Lung (tissue), 12 donors: ENCODE results near the gene RNF2. TPM values are rescaled to one million over a fixed set of nuclear protein-coding genes. Genes with fewer than 3 reads are reported as not detected.

Source experiments
- ATAC-seq: fragments of 200-7000 bp; cut with Tn5 transposase; one replicate; pipeline ENCODE4 v1.9.1; 2020; ENCODE audit warnings: moderate number of reproducible peaks; ENCODE audit not compliant: insufficient read depth, low FRiP score
- DNase-seq, 3 donors: peaks; one replicate each; pipeline ENCODE4 v3.0.0-alpha.2; 2013 to 2017
- H3K27ac ChIP-seq, 2 donors: one replicate each; pipeline ENCODE4 v1.5.1; 2013; ENCODE audit warnings: mild to moderate bottlenecking in 2 of 2, moderate library complexity in 2 of 2, control low read depth in 1 of 2, inconsistent platforms in 1 of 2, low read depth in 1 of 2, low read length in 1 of 2
- H3K27me3 ChIP-seq, 3 donors: one replicate each; pipeline ENCODE4 v1.5.1; 2013; ENCODE audit warnings: low read length in 2 of 3; ENCODE audit not compliant: control insufficient read depth in 3 of 3, insufficient read depth in 3 of 3
- H3K36me3 ChIP-seq, 4 donors: one replicate each; pipeline ENCODE4 v1.5.1; 2013; ENCODE audit warnings: low read length in 4 of 4, mild to moderate bottlenecking in 1 of 4, moderate library complexity in 1 of 4; ENCODE audit not compliant: control insufficient read depth in 4 of 4, insufficient read depth in 4 of 4
- H3K4me1 ChIP-seq, 5 donors: one replicate each; pipeline ENCODE4 v1.5.1; 2013; ENCODE audit warnings: low read length in 5 of 5, mild to moderate bottlenecking in 2 of 5, moderate library complexity in 1 of 5; ENCODE audit not compliant: control insufficient read depth in 5 of 5, insufficient read depth in 5 of 5
- H3K4me3 ChIP-seq: one replicate; pipeline ENCODE4 v1.5.1; 2013; ENCODE audit warnings: mild to moderate bottlenecking, control low read depth, moderate library complexity
- H3K9ac ChIP-seq, 2 donors: one replicate each; pipeline ENCODE4 v1.5.1; 2013; ENCODE audit warnings: low read length in 2 of 2, control low read depth in 1 of 2; ENCODE audit not compliant: insufficient read depth in 1 of 2
- H3K9me3 ChIP-seq, 4 donors: one replicate each; pipeline ENCODE4 v1.5.1; 2013; ENCODE audit warnings: low read length in 3 of 4, mild to moderate bottlenecking in 1 of 4, moderate library complexity in 1 of 4; ENCODE audit not compliant: control insufficient read depth in 4 of 4, insufficient read depth in 3 of 4
- WGBS, 2 donors: extraction: QIAGEN DNeasy Blood & Tissue Kit; methylation state at CpG; one replicate each; pipeline ENCODE4 v1.1.7; 2013; 5-methylcytosine and 5-hydroxymethylcytosine counted together
- polyA plus RNA-seq, 2 donors: library from polyadenylated mRNA; stranded (reverse); fragments of 200-250 nt; gene quantifications; one replicate each; pipeline ENCODE4 v1.2.1, GENCODE V29; 2013
- total RNA-seq, 2 donors: library from RNA; depleted of rRNA in 1 of 2; stranded (reverse); fragments of >200 nt in 1 of 2; gene quantifications; one replicate each; pipeline ENCODE4 v1.2.1, GENCODE V29; 2014 to 2021
- TF ChIP-seq, protein P1 (sequence below): IDR thresholded peaks from 2 replicates; pipeline ENCODE4 v1.5.1; 2012; ENCODE audit warnings: mild to moderate bottlenecking; ENCODE audit errors: control extremely low read depth, extremely low read depth
- donor health status: control.
- donor health status: control.
- donor health status: Bipolar disorder and iron deficiency.
- donor health status: healthy.
- donor health status: DM: yes; HTN: yes; CAD: no.

The RNF2 gene
- total and polyA plus RNA-seq, 4 donors, result 4.7 to 31.5 (median 12.2) TPM

DNA sequence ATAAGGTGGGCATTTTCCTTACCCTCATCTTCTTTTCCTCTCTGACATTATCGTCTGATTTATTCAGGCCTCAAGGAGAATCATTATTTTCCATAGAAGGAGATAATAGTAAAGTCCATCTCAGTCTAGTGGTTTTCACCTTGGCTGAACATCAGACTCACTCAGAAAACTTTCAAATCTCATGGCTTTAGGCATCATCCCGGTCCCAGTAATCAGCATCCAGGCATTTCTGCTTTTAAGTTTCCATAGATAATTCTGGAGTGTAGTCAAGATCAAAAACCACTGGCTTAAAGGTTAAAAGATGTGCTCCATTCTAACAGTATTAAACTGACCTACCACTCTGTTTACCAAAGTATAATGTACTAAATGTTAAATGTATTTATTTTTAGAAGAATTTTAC is 49.4 kb downstream of the RNF2 start:
- H3K9me3 ChIP-seq, result no peaks in the 10 kb centered on the region
- no peak overlapping the region for H3K27ac ChIP-seq
- peaks cover 4 to 25% (median 10%) of the 10 kb centered on the region in 4 donors for H3K36me3 ChIP-seq
- TF ChIP-seq, protein P1, sequence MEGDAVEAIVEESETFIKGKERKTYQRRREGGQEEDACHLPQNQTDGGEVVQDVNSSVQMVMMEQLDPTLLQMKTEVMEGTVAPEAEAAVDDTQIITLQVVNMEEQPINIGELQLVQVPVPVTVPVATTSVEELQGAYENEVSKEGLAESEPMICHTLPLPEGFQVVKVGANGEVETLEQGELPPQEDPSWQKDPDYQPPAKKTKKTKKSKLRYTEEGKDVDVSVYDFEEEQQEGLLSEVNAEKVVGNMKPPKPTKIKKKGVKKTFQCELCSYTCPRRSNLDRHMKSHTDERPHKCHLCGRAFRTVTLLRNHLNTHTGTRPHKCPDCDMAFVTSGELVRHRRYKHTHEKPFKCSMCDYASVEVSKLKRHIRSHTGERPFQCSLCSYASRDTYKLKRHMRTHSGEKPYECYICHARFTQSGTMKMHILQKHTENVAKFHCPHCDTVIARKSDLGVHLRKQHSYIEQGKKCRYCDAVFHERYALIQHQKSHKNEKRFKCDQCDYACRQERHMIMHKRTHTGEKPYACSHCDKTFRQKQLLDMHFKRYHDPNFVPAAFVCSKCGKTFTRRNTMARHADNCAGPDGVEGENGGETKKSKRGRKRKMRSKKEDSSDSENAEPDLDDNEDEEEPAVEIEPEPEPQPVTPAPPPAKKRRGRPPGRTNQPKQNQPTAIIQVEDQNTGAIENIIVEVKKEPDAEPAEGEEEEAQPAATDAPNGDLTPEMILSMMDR, result no peak
- no peak overlapping the region for H3K4me3 ChIP-seq
- H3K4me1 ChIP-seq, result peaks cover 0 to 2% (median 0%) of the 10 kb centered on the region in 5 donors
- no peak overlapping the region for H3K9ac ChIP-seq
- no peaks in the 10 kb centered on the region for H3K27me3 ChIP-seq
- no peak for ATAC-seq
- 96 to 100% methylated on average over 2 of the region's 2 CpGs for WGBS, 2 donors
- DNase-seq, result no peak

DNA sequence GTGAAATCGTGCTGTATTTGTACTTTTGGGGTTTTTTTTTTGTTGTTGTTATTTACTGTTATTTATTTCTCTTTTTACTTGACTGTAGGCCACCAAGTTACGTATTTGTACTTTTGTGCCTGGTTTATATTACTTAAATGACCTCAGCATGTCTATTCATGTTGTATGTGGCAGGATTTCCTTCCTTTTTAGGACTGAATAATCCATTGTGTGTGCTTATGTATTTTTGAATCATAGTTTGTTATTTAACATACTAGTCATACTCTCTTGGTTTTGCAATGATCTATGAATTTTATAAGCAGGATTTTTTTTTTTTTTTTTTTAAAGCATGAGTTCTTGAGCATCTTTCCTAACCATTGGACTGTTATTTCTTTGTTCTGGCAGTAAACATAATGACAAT is 51.2 kb downstream of the RNF2 start:
- H3K9me3 ChIP-seq, result no peaks in the 10 kb centered on the region
- no peaks in the 10 kb centered on the region for H3K27me3 ChIP-seq
- no peak overlapping the region for H3K9ac ChIP-seq
- DNase-seq, result peak in 1 of 3 donors; percentile 8
- H3K27ac ChIP-seq, result no peak overlapping the region
- no peak overlapping the region for H3K4me3 ChIP-seq
- peaks cover 4 to 21% (median 11%) of the 10 kb centered on the region in 4 donors for H3K36me3 ChIP-seq
- no peak for ATAC-seq
- TF ChIP-seq, protein P1, result no peak
- H3K4me1 ChIP-seq, result peaks cover 0 to 2% (median 0%) of the 10 kb centered on the region in 5 donors
- 71 to 87% methylated on average over 2 of the region's 2 CpGs for WGBS, 2 donors

DNA sequence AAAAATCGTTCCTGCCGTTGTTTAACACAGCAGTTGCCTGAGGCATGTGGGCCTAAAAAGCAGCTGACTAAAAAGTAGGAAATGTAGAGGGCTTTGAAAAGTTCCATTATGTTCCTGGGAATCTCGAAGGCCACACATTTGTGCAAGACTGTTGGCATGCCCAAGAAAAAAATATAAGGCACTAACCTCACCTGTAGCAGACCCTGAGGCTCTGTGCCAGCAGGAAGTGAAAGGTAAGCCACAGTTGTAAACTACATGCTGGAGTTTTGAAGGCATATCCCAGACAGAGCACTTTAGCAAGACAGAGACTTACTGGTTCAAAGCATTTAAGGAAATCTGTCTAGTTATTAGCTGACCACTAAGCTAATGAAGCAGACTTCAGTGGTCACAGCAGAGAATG is 58.7 kb downstream of the RNF2 start:
- H3K4me1 ChIP-seq, result no peaks in the 10 kb centered on the region
- ATAC-seq, result no peak
- H3K9me3 ChIP-seq, result peaks cover 0 to 3% (median 0%) of the 10 kb centered on the region in 4 donors
- no peak overlapping the region for H3K4me3 ChIP-seq
- no peaks in the 10 kb centered on the region for H3K27me3 ChIP-seq
- TF ChIP-seq, protein P1, result no peak
- H3K36me3 ChIP-seq, result peaks cover 0 to 13% (median 2%) of the 10 kb centered on the region in 4 donors
- 79 to 81% methylated on average over 3 of the region's 3 CpGs for WGBS, 2 donors
- no peak overlapping the region for H3K27ac ChIP-seq
- no peak overlapping the region for H3K9ac ChIP-seq
- no peak for DNase-seq

DNA sequence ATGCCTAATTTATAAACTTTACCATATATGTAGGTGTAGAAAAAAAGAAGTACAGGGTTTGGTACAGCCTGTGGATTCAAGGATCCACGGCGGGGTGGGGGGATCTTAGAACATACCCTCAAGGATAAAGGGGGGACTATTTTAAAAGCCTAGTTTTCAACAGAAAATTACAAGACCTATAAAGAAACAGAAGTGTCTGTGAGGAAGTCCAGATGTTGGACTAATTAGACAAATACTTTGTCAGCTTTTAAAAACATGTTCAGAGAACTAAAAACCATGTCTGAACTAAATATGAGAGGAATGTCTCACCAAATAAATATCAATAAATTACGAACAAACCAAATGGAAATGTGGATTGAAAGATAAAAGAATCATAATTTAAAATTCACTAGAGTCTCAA is 59.8 kb downstream of the RNF2 start:
- TF ChIP-seq, protein P1, result no peak
- no peak overlapping the region for H3K9ac ChIP-seq
- no peaks in the 10 kb centered on the region for H3K4me1 ChIP-seq
- H3K36me3 ChIP-seq, result peaks cover 0 to 4% (median 0%) of the 10 kb centered on the region in 4 donors
- ATAC-seq (no peak), DNase-seq (peak in 2 of 3 donors; percentile 50 to 69)
- H3K9me3 ChIP-seq, result peaks cover 0 to 3% (median 0%) of the 10 kb centered on the region in 4 donors
- H3K27ac ChIP-seq, result no peak overlapping the region
- 92% methylated on average over 3 of the region's 3 CpGs for WGBS, 2 donors
- no peaks in the 10 kb centered on the region for H3K27me3 ChIP-seq
- H3K4me3 ChIP-seq, result no peak overlapping the region
